Stimulated activated CD4-positive, alpha-beta T cell treated with anti-CD3 and anti-CD28 coated beads, TNF-alpha, amount 100 ng/mL, for 24 hours (primary cell): ENCODE results near the gene FUT3.
"Not testable (repeated sequence)": the region's sequence is repeated elsewhere in the genome, so short reads cannot be mapped to it uniquely, and the experiment has no call there.

Experiments
- DNase-seq, 3 experiments: peaks; one replicate each; pipeline ENCODE4 v3.0.0-alpha.2; 2020; ENCODE audit warnings: low read depth in 3 of 3

The FUT3 gene

GRCh38 chr19:5882421-5882968, 31.2 kb upstream of the FUT3 start:
- DNase-seq = no peak

- no peak for DNase-seq
These were observed 30.5 kb upstream of the FUT3 start for GRCh38 chr19:5881543-5882299.

GRCh38 chr19:5880604-5881078, 29.4 kb upstream of the FUT3 start:
- no peak for DNase-seq

- DNase-seq = no peak
These were observed 28.9 kb upstream of the FUT3 start for GRCh38 chr19:5880196-5880595.

- DNase-seq = no peak
These were observed 26.6 kb upstream of the FUT3 start for GRCh38 chr19:5877882-5878281.

- no peak for DNase-seq
These were observed 26.2 kb upstream of the FUT3 start for GRCh38 chr19:5877427-5877826.

- DNase-seq = not testable (repeated sequence)
These were observed 23.2 kb upstream of the FUT3 start for GRCh38 chr19:5874496-5874895.

- no peak for DNase-seq
These were observed 22.5 kb upstream of the FUT3 start for GRCh38 chr19:5873617-5874199.

GRCh38 chr19:5870986-5871394, 19.7 kb upstream of the FUT3 start:
- no peak for DNase-seq

- DNase-seq = no peak
These were observed 16.2 kb upstream of the FUT3 start for GRCh38 chr19:5867201-5868136.

- no peak for DNase-seq
These were observed 14.5 kb upstream of the FUT3 start for GRCh38 chr19:5865772-5866171.

- DNase-seq = no peak
These were observed 13.7 kb upstream of the FUT3 start for GRCh38 chr19:5864725-5865486.

GRCh38 chr19:5864013-5864720, 12.9 kb upstream of the FUT3 start:
- no peak for DNase-seq

GRCh38 chr19:5863030-5863665, 11.9 kb upstream of the FUT3 start:
- DNase-seq = no peak

- DNase-seq = no peak
These were observed 6.2 kb upstream of the FUT3 start for GRCh38 chr19:5857203-5858081.

GRCh38 chr19:5855151-5855550, 3.9 kb upstream of the FUT3 start:
- not testable (repeated sequence) for DNase-seq

- DNase-seq = not testable (repeated sequence)
These were observed 2.9 kb upstream of the FUT3 start for GRCh38 chr19:5854121-5854520.

- DNase-seq = no peak
These were observed 431 bp downstream of the FUT3 start for GRCh38 chr19:5850743-5851293.

- DNase-seq = no peak
These were observed 1.1 kb downstream of the FUT3 start for GRCh38 chr19:5850189-5850588.
